NCI-H82 (cell line): Measurements from ENCODE around the gene CLCN3.
"Not testable (repeated sequence)": the region's sequence is repeated elsewhere in the genome, so short reads cannot be mapped to it uniquely, and the experiment has no call there.

ENCODE experiments used
- DNase-seq: peaks from one replicate; lab custom pipeline; 2025; lab: John Stamatoyannopoulos, UW

The CLCN3 gene

GRCh38 chr4:169618286-169618685 lies 2.1 kb upstream of the CLCN3 start:
- no peak for DNase-seq

- no peak for DNase-seq
Measured at GRCh38 chr4:169618986-169619385, 1.4 kb upstream of the CLCN3 start.

- DNase-seq = peak; percentile 72
Measured at GRCh38 chr4:169619518-169619957, 840 bp upstream of the CLCN3 start.

- peak; percentile 41 for DNase-seq
Measured at GRCh38 chr4:169620880-169621248, 486 bp downstream of the CLCN3 start.

DNA sequence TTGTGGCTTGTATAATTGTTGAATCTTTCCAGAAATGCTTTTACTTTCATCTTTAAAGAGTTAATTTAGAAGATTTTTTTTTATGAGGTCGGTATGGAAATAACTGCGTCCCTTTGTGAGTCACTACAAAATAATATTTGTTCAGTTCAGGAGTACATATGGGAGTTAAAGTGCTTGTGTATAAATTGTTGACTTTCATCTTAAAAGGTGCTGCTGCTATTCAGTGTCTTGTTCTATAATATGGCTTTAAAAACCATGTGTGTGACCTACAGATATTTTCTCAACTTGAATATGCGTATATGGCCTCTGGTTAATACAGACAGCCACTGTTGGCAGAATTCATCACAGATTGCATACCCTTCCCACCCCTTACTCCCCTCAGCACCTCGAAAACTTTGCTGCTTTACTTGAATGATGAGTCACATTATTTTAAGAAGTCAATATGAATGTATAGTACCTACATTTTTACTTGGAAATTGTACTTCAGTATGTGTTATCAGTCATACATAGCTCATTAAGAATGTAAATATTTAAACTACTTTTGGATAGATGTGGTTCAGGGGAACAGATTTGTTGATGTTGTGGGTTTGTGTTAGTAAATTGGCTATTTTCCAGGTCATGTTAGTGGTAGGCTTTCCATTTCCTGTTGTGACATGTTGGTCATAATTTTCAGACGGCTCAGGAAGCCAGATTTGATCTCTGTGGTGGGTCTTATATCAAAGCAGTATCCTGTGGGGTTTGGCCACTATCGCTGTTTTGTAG lies 1.5 kb downstream of the CLCN3 start:
- peak; percentile 12 for DNase-seq

GRCh38 chr4:169622566-169622965 lies 2.2 kb downstream of the CLCN3 start:
- DNase-seq = no peak

DNA sequence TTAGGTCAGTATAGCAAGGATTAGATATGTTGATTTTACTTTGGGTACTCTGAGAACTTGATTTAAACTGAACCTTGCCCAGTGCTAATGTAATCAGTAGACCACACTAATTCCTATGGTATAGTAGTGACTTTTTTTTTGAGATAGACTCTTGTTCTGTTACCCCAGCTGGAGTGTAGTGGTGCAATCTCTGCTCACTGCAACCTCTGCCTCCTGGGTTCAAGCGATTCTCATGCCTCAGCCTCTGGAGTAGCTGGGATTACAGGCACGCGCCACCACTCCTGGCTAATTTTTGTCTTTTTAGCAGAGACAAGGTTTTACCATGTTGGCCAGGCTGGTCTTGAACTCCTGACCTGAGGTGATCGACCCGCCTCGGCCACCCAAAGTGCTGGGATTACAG lies 3.6 kb downstream of the CLCN3 start:
- DNase-seq = not testable (repeated sequence)

DNA sequence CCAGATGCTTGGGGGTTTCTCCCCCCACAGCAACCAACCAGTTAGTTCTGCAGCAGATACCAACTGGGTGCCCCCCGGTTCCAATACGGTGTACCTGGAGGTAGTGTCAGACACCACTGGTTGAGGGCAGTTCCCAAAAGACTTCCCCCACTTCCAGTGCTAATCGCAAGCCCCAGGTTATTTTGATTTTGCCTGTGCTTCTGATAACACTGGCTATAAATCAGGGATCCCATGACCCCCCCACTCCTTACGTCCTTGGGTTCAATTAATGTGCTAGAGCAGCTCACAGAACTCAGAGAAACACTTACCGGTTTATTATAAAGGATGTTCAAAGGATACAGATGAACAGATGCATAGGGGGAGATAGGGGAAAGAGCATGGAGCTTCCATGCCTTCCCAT lies 5.5 kb downstream of the CLCN3 start:
- DNase-seq = no peak

GRCh38 chr4:169626331-169627282 lies 6.2 kb downstream of the CLCN3 start:
- DNase-seq = no peak

- no peak for DNase-seq
Measured at GRCh38 chr4:169627307-169627706, 6.9 kb downstream of the CLCN3 start.

DNA sequence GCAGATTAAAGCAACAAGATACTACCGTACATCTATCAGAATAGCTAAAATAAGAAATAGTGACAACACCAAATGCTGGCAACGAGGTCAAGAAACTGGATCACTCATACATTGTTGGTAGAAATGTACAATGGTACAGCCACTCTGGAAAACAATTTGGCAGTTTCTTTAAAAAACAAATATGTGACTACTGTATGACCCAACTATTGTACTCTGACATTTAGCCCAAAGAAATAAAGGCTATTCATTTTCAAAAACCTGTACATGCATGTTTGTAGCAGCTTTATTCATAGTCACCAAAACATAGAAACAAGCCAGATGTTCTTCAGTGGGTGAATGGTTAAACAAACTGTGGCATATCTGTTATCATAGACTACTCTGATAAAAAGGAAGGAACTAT lies 8.2 kb downstream of the CLCN3 start:
- DNase-seq = no peak

GRCh38 chr4:169630069-169630468 lies 9.7 kb downstream of the CLCN3 start:
- no peak for DNase-seq

- DNase-seq = no peak
Measured at GRCh38 chr4:169632896-169633295, 12.5 kb downstream of the CLCN3 start.

DNA sequence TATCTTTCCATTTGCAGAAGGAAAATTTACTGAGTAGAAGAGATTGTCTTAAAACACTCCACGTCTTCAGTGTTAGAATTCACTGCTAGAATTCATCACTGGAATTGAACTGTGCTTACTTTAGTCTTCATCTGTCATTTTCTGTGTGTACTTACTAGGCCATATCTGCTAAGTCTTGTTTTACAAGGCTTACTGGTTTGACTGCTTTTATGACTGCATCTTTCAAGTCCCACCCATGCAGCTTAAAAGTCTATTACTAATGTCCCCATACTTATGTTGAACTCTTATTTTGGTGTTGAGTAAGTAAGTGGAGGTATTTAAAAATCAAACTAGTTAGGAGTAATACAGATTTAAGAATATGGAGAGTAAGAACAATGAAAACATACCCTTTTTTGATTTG lies 14.6 kb downstream of the CLCN3 start:
- DNase-seq = no peak

DNA sequence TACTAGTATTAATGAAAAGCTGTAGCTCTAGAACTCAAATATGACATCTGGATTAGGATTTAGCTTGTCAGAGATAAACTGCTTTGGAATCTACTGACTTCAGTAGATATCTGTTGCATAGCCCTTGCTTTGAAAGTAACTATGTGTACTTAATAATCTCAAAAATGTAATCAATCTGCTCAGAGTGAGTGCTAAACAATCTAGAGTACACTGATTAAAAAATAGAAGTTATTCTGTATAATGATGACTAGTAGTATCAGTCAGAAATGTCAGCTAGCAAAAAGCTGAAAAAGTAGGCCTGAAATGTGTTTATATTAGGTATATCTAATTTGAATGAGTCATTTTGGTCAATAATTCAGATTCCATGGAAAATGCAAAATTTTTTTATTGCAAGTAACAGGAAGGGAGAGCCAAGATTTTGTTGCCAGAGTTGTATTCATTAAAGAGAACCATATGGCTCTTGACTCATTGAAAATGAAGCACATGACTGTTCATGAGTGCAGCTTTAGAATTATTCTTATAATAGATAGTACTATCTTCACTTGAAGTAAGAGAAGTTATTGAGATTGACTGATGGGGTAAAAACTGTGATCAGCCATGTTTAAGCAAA lies 20.0 kb downstream of the CLCN3 start:
- no peak for DNase-seq

- DNase-seq = no peak
Measured at GRCh38 chr4:169644802-169645201, 24.4 kb downstream of the CLCN3 start.

DNA sequence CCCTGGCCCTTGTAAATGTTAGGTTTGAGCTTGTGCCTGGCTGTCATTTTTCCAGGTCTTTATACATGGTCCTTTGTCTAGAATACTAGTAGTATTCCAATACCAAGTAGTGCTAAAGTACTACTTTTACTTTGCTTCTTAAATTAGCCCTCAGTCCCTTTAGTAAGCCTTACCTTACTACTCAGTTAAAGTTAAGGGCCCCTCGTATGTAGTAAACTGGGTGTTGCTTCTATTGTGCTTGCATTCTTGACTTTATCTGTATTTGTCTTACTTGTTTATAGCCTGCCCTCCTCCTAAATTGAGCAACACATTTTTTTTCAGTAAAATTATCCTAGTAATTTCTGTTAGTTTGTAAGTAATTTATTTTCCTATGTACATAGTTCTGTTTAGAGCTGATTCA lies 25.2 kb downstream of the CLCN3 start:
- DNase-seq = no peak

GRCh38 chr4:169649545-169650226 lies 29.3 kb downstream of the CLCN3 start:
- no peak for DNase-seq

DNA sequence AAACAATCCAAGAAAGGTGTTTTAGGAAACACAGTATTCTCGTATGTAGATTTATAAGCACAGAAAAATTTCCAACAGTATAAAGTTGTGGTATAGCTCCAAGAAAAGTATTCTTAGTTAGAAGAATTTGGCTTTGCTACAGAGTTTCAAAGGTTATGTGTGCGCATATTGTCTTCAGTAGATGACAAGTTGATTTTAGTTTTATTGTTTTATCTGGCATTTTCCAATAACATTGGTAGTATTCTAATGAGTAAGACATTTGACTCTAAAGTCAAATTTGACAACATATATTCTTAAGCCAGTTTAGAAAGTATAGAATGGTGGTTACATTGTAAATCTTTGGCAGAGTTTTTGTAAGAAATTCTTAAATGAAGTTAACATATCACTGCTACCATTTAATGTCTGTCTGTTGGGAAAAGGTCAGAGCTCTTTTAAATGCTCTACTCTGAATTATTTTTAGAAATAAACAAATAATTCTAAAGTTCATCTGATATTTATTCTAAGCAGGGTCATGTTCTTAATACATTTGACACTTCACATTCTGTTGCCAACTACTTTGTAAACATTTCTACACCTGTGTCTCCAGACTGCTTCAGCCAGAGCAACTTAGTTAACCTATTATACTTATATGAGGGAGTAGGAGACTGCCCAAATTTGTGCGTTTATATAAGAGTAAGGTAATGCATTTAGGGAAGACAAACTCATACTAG lies 30.0 kb downstream of the CLCN3 start:
- DNase-seq = no peak

GRCh38 chr4:169652535-169652934 lies 32.2 kb downstream of the CLCN3 start:
- DNase-seq = no peak

GRCh38 chr4:169655401-169655800 lies 35.0 kb downstream of the CLCN3 start:
- no peak for DNase-seq
